NCI-H446 (cell line): ENCODE data around the gene PPP1R37.

ENCODE experiments used
- DNase-seq, 2 experiments: peaks; one replicate each; lab custom pipeline; 2025; lab: John Stamatoyannopoulos, UW

Gene PPP1R37

GRCh38 chr19:45138303-45138751, 45.3 kb downstream of the PPP1R37 start:
- DNase-seq = no peak

GRCh38 chr19:45139286-45140143, 46.5 kb downstream of the PPP1R37 start:
- DNase-seq = no peak

DNA sequence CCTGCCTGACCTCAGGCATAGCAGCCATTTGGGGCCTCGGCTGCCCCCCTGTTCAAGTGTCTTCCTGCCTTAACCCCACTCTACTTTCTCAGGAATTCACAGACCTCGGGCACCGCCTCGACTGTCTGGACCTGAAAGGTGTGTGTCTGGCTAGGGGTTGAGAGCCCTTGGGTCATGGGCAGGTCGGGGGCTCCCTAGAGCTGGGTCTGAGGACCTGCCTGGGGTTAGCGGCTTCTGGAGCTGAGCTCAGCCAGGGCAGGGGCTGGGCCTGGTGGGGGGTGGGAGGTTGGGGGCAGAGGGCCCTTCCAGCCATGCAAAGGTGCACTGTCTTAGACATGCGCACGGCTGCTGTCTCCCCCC, 47.1 kb downstream of the PPP1R37 start:
- no peak for DNase-seq

- no peak for DNase-seq
Observed at GRCh38 chr19:45140533-45140932, 47.6 kb downstream of the PPP1R37 start.

DNA sequence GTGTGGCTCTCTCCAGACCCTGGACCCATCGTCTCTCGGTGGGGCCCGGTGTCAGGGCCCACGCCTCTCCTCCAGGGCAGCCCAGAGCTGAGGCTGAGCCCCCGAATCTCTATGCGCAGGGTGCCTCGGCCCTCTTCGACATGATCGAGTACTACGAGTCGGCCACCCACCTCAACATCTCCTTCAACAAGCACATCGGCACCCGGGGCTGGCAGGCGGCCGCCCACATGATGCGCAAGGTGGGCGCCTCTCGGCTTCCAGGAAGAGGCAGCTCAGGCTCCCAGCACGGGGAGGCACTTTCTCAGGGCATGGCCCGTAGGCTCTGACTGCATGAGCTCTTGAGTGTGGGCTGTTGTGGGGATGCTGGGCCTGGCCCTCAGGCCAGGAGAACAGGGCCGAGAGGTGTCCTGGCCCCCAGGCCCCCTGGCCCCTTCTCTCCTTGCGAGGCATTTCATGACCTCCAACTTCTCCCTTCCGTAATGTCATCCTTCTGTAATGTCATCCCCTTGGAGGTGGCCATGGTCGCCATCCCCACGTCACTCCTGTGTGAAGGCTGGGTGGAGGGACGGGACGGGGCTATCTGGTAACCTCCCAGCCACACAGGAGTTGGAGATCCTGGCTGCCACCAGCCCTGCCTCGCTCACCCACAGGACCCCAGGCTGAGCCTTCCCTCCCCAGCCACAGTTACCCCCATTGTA, 48.4 kb downstream of the PPP1R37 start:
- no peak for DNase-seq

GRCh38 chr19:45142016-45142725, 49.2 kb downstream of the PPP1R37 start:
- DNase-seq = no peak

DNA sequence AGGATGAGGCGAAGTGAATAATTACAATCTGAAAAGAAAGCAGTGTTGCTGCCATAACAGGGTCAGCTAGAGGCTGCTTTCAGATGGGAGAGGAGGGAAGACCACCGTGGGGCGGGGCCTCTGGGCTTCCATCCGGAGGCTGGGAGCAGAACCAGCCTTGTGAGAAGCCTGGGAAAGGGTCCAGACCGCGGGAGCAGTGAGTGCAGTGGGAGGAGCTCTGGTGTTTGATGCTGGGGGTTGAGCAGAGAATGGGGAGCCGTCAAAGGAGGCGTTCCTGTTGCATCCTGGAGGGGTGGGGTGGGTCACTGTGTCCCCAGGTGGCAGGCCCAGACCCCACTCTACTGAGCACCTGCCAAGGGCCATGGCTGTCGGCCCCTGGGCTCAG, 49.7 kb downstream of the PPP1R37 start:
- DNase-seq = no peak

DNA sequence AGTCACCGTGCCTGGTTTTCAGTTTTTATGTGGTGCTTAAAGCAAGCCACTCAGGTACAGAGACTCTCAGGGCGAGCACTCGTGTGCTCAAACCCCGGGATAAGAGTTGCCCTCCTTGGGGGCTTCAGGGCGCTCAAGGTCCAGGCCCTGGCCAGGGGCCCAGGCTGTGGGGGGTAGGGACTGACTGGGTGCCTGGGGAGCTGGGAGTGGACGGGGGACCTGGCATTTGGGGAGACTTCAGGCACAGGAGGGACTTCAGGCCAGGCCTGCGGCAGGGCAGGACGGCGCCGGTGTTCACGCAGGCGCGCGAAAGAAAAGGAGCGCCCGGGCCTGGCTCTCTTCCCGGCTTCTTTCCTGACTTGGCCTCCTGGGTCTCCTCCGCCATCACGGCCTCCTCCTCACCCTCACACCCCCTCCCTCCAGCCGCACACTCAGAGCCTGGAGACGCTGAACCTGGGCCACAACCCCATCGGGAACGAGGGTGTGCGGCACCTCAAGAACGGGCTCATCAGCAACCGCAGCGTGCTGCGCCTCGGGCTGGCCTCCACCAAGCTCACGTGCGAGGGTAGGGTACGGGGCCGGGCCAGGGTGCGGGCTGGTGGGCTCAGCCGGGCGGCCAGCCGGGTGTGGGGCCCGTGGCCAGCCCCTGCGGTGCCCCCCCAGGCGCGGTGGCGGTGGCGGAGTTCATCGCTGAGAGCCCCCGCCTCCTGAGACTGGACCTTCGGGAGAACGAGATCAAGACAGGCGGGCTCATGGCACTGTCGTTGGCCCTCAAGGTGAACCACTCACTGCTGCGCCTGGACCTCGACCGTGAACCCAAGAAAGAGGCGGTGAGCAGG, 51.7 kb downstream of the PPP1R37 start:
- DNase-seq = no peak

- no peak for DNase-seq
Observed at GRCh38 chr19:45145270-45146189, 52.6 kb downstream of the PPP1R37 start.

GRCh38 chr19:45146251-45146650, 53.3 kb downstream of the PPP1R37 start:
- DNase-seq = no peak

DNA sequence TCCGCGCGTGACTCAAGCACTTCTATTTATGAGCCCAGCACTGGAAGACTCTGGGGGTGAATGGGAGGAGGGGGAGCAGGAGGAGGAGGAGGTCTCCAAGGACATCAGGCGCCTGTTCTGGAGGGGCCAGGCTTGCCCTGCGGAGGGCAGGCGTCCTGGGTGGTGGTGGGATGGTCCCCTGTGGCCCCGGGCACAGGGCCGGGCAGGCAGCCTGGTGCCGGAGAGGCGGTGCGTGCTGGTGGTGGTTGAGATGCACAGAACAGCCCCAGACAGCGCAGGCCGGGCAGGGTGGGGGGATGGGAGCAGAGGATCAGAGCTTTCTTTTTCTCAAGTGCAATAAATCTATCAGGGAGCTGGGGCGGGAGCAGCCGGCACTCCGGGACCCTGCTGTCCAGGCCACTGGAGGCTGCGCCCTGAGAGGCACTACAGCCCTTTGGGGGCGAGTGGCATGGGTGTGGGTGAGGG, 53.8 kb downstream of the PPP1R37 start:
- DNase-seq = no peak

DNA sequence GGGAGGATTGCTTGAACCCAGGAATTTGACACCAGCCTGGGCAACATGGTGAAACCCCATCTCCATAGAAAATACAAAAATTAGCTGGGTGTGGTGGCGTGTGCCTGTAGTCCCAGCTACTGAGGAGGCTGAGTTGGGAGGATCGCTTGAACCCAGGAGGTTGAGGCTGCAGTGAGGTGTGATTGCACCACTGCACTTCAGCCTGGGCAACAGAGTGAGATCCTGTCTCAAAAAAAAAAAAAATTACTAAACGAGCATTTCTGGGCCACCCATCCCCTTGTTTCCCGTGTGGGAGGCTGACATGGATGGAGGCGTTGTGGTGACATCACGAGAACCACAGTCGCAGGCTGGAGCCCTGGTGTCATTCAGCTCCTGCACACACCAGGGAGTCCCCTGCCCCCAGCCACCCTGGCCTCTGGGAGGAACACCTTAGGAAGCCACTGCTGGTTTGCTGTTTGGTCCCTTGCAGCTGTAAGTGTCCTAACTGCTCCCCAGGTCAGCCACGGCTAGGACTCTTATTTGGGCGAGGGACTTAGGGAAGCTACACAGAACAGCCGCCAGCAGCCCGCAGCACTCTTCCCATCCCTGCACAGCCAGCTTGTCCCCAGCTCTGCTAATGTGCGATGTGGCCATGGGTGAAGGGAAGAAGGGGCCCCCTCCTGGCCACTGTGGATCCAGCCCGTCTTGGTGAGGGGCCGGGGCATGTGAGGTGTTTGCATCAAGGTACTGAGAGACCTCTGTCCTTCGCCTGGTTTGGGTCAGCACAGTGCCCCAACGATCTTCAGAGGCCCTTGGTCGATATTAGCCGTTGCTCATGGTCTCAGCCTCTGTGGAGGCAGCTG, 55.1 kb downstream of the PPP1R37 start:
- no peak for DNase-seq

- no peak for DNase-seq
Observed at GRCh38 chr19:45149129-45149528, 56.1 kb downstream of the PPP1R37 start.

GRCh38 chr19:45150180-45150579, 57.2 kb downstream of the PPP1R37 start:
- no peak for DNase-seq

DNA sequence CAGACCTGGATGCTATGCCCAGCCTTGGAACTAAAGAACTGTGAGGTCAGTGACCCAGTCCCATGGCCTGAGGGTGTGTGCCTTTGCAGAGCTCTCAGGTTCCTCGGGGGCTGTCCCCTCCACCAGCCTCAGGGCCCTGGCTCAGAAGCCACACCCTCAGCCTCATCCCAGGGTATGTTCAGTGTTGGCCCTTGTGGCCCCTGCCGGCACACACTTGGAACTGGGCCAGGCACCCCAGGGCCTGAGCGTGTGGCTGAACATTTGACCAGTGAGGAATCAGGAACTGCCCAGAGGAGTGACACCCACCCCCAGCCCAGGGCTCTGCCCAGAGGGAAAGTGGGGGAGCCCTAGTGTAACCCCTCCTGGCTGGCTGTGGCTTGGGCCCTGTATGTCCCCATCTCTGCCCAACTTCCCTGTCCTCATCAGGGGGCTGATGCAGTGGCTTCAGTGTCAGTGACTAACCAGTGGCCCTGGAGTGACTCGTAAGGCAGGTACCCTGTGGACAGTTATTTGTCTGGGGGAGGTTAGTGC, 57.8 kb downstream of the PPP1R37 start:
- DNase-seq = no peak

- no peak for DNase-seq
Observed at GRCh38 chr19:45151320-45151719, 58.3 kb downstream of the PPP1R37 start.

DNA sequence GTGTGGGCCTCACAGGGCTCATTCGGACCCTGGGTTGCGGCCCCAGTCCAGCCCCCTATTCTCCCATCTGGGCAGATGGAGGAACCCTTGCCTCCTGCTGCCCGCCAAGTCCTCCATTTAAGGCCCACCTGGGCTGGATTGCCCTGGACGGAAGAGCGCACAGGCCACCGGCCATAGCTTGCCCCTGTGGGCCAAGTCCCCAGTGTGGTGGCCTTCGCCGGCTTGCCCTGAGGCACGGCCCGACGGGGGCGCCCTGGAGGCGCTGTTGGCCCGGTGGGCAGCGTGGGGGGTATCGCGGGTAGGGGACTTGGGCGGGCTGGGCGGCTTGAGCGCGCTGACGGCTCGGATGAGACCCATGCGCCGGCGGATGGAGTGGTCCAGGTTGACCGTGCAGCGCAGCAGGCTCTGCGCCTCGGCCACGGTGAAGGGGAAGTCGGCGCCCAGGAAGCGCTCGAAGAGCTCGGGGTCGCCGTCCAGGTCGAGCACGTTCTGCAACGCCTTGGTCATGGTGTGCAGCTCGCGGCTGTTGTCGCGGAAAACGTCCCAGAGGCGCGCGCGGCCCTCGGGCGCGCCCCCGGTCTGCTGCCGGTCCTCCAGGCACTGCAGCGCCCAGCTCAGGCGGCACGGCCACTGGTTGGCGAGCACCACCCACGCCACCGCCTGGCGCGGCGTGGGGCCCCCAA, 59.0 kb downstream of the PPP1R37 start:
- DNase-seq = no peak

- DNase-seq = no peak
Observed at GRCh38 chr19:45152504-45153338, 59.7 kb downstream of the PPP1R37 start.
